Endothelial cell of umbilical vein (primary cell): ENCODE measurements around the gene DIAPH2.

Experiments used
- EZH2 ChIP-seq: IDR thresholded peaks from 2 replicates; pipeline ENCODE4 v1.6.1; 2012; ENCODE audit warnings: borderline replicate concordance, low read depth, mild to moderate bottlenecking, moderate library complexity, low read length, inconsistent platforms; ENCODE audit not compliant: severe bottlenecking
- GATA2 ChIP-seq: IDR thresholded peaks from 2 replicates; pipeline ENCODE4 v1.7.0; 2011; ENCODE audit warnings: low read depth, mild to moderate bottlenecking, moderate library complexity, mixed read lengths, low read length; ENCODE audit not compliant: insufficient read length, insufficient read depth
- JUN ChIP-seq: IDR thresholded peaks from 2 replicates; pipeline ENCODE4 v1.6.1; 2011; ENCODE audit warnings: borderline replicate concordance, low read depth; ENCODE audit not compliant: insufficient read length, insufficient read depth
- POLR2A ChIP-seq: IDR thresholded peaks from 2 replicates; pipeline ENCODE4 v1.6.1; 2012; ENCODE audit warnings: low read depth, mild to moderate bottlenecking, control low read depth, low read length
- TF ChIP-seq, protein P1 (sequence below): IDR thresholded peaks from 2 replicates; pipeline ENCODE4 v1.6.1; 2011; ENCODE audit not compliant: insufficient read depth, insufficient read length
- TF ChIP-seq, protein P2 (sequence below), 2 donors: IDR thresholded peaks; 1 replicate in 1 of 2; 2 replicates in 1 of 2; pipeline ENCODE4 v1.5.1; 2011; ENCODE audit warnings: low read length in 2 of 2, mild to moderate bottlenecking in 2 of 2, moderate library complexity in 2 of 2, control low read depth in 1 of 2, inconsistent platforms in 1 of 2, low read depth in 1 of 2; ENCODE audit not compliant: insufficient read depth in 1 of 2; ENCODE audit errors: extremely low read depth in 1 of 2

DNA sequence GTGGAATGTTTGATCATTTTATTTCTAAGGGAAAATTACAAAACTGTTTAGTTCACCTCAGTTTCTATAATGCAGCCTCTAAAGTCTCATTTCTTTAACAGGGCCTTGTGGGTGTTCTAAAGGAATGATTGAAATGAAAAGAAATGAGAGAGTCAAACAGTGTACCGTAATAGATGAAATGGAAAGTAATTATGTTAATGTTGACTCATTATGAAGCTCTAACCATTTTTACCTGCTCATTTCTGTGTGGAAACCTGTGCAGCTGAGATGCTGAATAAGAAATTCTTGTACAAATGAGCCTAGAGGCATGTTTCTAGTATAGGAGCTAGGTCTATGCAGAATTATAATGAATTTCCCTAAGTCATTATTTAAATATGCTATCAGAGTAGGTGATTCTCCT lies 153.9 kb downstream of the DIAPH2 start:
- TF ChIP-seq, protein P1, sequence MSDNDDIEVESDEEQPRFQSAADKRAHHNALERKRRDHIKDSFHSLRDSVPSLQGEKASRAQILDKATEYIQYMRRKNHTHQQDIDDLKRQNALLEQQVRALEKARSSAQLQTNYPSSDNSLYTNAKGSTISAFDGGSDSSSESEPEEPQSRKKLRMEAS = no peak
- TF ChIP-seq, protein P2, sequence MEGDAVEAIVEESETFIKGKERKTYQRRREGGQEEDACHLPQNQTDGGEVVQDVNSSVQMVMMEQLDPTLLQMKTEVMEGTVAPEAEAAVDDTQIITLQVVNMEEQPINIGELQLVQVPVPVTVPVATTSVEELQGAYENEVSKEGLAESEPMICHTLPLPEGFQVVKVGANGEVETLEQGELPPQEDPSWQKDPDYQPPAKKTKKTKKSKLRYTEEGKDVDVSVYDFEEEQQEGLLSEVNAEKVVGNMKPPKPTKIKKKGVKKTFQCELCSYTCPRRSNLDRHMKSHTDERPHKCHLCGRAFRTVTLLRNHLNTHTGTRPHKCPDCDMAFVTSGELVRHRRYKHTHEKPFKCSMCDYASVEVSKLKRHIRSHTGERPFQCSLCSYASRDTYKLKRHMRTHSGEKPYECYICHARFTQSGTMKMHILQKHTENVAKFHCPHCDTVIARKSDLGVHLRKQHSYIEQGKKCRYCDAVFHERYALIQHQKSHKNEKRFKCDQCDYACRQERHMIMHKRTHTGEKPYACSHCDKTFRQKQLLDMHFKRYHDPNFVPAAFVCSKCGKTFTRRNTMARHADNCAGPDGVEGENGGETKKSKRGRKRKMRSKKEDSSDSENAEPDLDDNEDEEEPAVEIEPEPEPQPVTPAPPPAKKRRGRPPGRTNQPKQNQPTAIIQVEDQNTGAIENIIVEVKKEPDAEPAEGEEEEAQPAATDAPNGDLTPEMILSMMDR (IDR thresholded peaks at IDR 0.05; ENCODE audit: extremely low read depth in 1 of 2, insufficient read depth in 1 of 2, low read depth in 1 of 2, low read length in 2 of 2) = no peak
- no peak for TF ChIP-seq POLR2A
- no peak for TF ChIP-seq EZH2
- TF ChIP-seq JUN = no peak
- TF ChIP-seq GATA2 = no peak
